ENCODE measurements around the gene FOXF2. TPM values are rescaled to one million over a fixed set of nuclear protein-coding genes. Genes with fewer than 3 reads are reported as not detected.

The FOXF2 gene
- total RNA-seq, result 0.30 TPM
- long read RNA-seq, partial matches to known transcripts, result 0 of 1 reads
- long read RNA-seq, other reads (novel, unspliced or antisense), result 0 of 1 reads

DNA sequence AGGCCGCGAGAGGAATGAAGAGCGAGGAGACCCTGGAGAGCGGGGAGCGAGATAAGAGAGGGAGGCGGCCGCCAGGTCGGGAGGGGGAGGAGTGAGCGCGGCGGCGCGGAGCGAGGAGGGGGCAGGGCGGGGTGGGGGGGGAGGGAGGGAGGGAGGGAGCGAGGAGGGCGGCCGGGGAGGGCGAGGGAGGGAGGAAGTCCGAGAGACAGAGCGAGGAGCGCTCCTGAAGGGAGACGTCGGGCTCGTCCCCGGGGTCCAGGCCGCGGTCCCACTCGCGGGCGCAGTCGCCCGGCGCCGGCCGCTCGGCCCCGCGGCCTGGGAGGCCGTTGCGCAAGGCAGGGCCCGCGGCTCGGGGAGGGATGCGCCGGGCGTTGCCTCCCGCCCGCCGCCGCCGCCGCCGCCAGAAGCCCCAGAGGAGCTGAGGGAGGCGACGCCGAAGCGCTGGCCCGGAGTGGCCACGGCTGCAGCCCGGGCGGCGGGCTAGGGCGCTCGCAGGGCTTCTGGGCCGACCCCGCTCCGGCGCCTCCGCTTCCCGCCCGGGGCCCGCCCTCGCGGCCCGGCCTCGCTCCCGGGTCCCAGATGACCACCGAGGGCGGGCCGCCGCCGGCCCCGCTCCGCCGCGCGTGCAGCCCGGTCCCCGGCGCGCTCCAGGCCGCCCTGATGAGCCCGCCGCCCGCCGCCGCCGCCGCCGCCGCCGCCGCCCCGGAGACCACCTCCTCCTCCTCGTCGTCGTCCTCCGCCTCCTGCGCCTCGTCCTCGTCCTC is at the start of gene FOXF2:
Gene FOXF2 (plus strand): TSS at position 208 of the 764 bp plus-strand sequence. CDS start 372 bp downstream, at position 580.
- H3K4me1 ChIP-seq, result peaks cover 44% of the 10 kb centered on the region
- DNase-seq, result no peak
- peak within 1 kb of the TSS; percentile 63 for H3K4me3 ChIP-seq
- no peaks in the 10 kb centered on the region for H3K36me3 ChIP-seq
- peaks cover 99% of the 10 kb centered on the region for H3K27me3 ChIP-seq (ENCODE audit: low read depth)
- no peaks in the 10 kb centered on the region for H3K9me3 ChIP-seq (replicated peaks)
- intact Hi-C loops (cut with micrococcal nuclease), result no loop called here
- H3K27ac ChIP-seq (replicated peaks), result no peak within 1 kb of the TSS
- TF ChIP-seq CTCF (IDR thresholded peaks at IDR 0.05; ENCODE audit: borderline replicate concordance), result no peak

DNA sequence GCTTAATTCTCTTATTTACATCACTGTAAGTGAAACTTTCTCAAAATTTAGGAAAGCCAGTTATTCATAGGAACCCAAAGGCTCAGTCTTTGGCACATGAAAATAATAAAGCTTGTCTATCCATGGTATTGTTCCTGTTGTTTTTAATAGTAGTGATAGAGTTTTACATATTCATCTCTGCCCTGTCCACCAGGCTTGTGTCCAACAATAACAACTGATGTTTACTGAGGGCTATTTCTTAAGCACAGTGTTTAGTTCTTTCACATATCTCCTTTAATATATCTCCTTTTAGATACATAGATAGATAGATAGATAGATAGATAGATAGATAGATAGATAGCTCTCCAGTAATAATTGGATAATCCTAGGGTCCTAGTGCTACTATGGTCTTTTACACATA is 43.3 kb upstream of the FOXF2 start:
- TF ChIP-seq CTCF (IDR thresholded peaks at IDR 0.05; ENCODE audit: borderline replicate concordance), result no peak
- intact Hi-C loops (cut with micrococcal nuclease), result no loop called here
- H3K9me3 ChIP-seq (replicated peaks), result peaks cover 25% of the 10 kb centered on the region
- H3K36me3 ChIP-seq, result no peaks in the 10 kb centered on the region
- H3K4me3 ChIP-seq, result no peak overlapping the region
- DNase-seq, result no peak
- H3K27me3 ChIP-seq (ENCODE audit: low read depth), result peaks cover 57% of the 10 kb centered on the region
- no peak overlapping the region for H3K27ac ChIP-seq (replicated peaks)
- H3K4me1 ChIP-seq, result peaks cover 17% of the 10 kb centered on the region

DNA sequence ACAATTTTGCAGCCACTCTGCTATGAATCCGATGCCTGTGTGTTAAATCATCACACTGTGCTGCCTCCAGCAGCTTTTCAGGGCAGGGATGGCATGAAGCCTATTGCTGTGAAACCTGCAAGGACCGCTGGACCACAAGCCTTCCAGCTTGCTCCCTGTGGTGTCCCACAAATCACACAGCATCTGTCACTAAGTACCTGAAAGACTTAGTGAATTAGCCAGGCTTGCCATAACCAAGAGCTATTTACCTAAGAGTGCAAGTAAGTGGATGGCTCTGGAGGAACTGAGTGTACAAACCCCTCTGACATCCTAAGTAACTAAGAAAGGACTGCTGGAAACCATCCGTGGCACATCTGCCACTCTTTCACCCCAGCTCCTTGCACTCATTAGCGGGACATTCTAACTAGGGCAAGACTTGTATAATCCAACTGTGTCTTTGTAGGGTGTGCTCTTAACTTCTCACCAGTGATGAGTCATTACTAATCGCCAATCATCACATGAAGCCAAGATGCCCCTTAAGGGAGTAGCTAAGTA is 42.8 kb upstream of the FOXF2 start:
- H3K4me1 ChIP-seq, result peaks cover 17% of the 10 kb centered on the region
- H3K4me3 ChIP-seq, result no peak overlapping the region
- no peak for TF ChIP-seq CTCF (IDR thresholded peaks at IDR 0.05; ENCODE audit: borderline replicate concordance)
- H3K36me3 ChIP-seq, result no peaks in the 10 kb centered on the region
- H3K27me3 ChIP-seq (ENCODE audit: low read depth), result peaks cover 53% of the 10 kb centered on the region
- peaks cover 30% of the 10 kb centered on the region for H3K9me3 ChIP-seq (replicated peaks)
- H3K27ac ChIP-seq (replicated peaks), result no peak overlapping the region
- DNase-seq, result no peak
- intact Hi-C loops (cut with micrococcal nuclease), result no loop called here

DNA sequence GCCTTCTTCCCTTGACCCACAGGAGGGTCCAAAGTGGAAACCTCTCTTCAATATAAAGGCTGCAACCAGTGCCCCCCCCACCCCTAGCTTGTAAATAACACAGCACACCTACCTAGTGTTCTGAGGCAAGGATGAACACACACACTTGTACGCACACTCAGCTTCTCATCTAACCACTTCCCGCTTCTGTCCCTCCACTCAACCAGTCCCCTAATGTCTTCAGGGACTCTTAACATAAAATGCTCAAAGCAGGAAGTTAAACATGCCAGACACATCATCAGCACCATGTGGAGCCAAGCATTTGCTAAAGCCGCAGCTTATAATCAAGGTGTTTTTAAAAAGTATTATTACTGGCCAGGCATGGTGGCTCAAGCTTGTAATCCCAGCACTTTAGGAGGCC is 42.2 kb upstream of the FOXF2 start:
- H3K36me3 ChIP-seq, result no peaks in the 10 kb centered on the region
- no peak overlapping the region for H3K27ac ChIP-seq (replicated peaks)
- no peak for TF ChIP-seq CTCF (IDR thresholded peaks at IDR 0.05; ENCODE audit: borderline replicate concordance)
- H3K27me3 ChIP-seq (ENCODE audit: low read depth), result peaks cover 53% of the 10 kb centered on the region
- H3K9me3 ChIP-seq (replicated peaks), result peaks cover 36% of the 10 kb centered on the region
- no peak for DNase-seq
- no peak overlapping the region for H3K4me3 ChIP-seq
- H3K4me1 ChIP-seq, result peaks cover 17% of the 10 kb centered on the region
- intact Hi-C loops (cut with micrococcal nuclease), result no loop called here

DNA sequence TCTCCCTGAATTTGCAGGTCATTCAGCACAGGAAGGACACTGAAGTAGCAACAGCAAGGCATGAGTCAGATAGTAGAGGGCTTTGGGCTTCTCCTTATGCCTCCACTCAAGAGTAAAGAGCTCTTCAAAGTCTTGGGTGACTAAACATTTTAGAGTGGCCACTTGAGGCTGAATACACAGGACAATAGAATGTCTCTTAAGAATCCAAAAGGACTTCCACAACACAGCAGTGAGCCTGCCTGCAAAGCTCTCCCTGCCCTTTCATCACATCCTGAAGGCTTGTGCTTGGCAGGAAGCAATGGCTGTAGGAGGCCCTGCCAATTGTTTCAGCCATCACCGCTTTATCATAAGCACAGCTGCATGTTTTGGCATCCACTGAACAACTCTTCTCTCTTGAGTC is 40.7 kb upstream of the FOXF2 start:
- H3K27me3 ChIP-seq (ENCODE audit: low read depth), result peaks cover 59% of the 10 kb centered on the region
- intact Hi-C loops (cut with micrococcal nuclease), result no loop called here
- H3K36me3 ChIP-seq, result no peaks in the 10 kb centered on the region
- peaks cover 48% of the 10 kb centered on the region for H3K9me3 ChIP-seq (replicated peaks)
- DNase-seq, result peak; percentile 66
- no peak overlapping the region for H3K4me3 ChIP-seq
- TF ChIP-seq CTCF (IDR thresholded peaks at IDR 0.05; ENCODE audit: borderline replicate concordance), result no peak
- H3K4me1 ChIP-seq, result peaks cover 17% of the 10 kb centered on the region
- H3K27ac ChIP-seq (replicated peaks), result no peak overlapping the region
